HG03039 (cell line): Measurements from ENCODE around the gene DNAJB5.

Experiments used
- ATAC-seq: cut with Tn5 transposase; IDR thresholded peaks from one replicate; pipeline ENCODE4 v1.9.1; 2021; ENCODE audit warnings: mild to moderate bottlenecking, moderate library complexity; ENCODE audit not compliant: unreplicated experiment

The DNAJB5 gene

GRCh38 chr9:34983209-34983608, 6.3 kb upstream of the DNAJB5 start:
- ATAC-seq: no peak

DNA sequence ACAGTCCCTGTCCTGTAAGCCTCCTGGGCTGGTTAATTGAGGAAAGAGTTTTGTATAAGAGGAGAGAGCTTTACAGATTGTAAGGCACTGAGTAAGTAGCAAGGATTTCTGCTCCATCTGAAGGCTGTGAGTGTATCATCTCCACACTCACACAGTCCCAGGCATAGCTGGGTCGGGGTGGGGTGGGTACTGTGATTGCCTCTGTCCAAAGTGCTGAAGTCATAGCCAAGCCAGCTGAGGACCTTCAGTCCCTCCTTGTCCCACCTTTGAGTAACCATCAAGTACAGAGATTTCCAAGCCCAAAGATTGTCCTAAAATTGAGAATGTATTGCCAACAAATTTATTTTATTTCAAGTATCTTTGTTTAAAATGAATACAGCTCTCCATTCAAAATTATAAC, 5.5 kb upstream of the DNAJB5 start:
- ATAC-seq: no peak

GRCh38 chr9:34985311-34985899, 4.1 kb upstream of the DNAJB5 start:
- ATAC-seq: no peak

- no peak for ATAC-seq
Measured at GRCh38 chr9:34986540-34987047, 3.0 kb upstream of the DNAJB5 start.

- ATAC-seq: no peak
Measured at GRCh38 chr9:34987160-34987901, 2.2 kb upstream of the DNAJB5 start.

DNA sequence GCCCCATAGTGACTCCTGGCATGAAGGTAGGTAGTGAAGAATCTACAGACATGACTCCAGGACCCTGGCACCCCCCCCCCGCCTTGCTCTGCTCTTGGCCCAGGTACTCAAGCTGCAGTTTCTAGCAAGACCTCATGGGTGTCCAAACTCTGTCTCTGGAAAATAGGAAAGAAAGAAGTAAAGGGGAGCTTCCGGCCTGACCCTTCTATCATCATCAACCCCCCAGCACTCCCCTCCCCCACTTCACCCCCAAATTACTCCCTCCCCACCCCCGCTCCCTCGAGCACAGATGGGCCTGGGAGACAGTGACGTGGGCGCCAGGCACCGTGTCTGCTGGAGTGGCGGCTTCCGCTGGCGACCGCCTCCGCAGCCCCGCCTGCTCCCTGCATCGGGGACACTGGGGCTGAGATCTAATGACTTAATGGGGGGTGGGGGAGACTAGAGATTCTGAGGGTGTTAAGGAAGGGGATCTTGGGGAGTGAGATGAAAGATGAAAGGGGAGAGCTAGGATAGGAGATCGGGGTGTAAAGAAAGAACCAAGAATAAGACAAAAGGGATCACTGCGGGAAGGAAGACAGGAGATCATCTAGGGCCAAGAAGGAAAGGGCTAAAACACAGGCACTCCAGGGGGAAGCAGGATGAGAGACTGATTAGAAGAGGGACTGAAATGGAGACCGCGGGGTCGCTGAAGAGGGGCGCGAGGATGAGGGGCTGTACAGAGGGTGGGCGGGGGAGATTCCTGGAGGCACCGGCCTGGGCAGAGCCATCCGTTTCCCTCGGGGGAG, 1.1 kb upstream of the DNAJB5 start:
- no peak for ATAC-seq

GRCh38 chr9:34989946-34990635, 546 bp downstream of the DNAJB5 start:
- ATAC-seq: no peak

DNA sequence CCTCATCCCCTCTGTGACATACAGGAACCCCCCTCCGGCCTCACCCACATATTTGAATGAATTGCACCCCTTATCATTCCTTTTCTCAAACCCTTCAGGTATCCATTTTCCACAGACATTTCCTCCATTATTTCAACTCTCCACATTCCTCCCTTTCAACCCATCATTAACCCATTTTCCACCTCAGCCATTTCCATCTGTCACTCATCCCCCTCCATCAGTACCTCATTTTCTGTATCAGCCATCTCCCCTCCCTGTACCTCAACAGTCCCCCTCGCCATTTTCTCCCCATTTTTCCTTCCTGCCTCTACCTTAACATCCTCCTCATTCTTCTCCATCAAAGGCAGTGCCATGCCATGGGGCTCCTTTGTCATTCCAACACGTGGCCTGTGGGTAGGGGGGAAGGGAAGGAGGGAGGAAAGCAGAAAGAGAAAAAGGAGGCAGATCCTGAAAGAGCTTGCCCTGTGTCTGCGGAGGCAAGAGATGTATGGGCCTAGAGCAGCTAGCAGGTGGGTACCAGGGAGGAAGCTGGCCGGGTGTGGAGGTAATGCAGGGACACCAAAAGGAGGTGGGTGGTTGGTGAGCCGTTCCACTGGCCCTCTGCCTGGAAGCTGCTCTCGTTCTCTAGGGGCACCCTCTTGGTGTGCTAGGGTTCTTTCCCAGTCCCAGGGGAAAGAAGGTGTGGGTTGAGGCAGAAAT, 1.5 kb downstream of the DNAJB5 start:
- no peak for ATAC-seq

- ATAC-seq: no peak
Measured at GRCh38 chr9:34991607-34992375, 2.2 kb downstream of the DNAJB5 start.

DNA sequence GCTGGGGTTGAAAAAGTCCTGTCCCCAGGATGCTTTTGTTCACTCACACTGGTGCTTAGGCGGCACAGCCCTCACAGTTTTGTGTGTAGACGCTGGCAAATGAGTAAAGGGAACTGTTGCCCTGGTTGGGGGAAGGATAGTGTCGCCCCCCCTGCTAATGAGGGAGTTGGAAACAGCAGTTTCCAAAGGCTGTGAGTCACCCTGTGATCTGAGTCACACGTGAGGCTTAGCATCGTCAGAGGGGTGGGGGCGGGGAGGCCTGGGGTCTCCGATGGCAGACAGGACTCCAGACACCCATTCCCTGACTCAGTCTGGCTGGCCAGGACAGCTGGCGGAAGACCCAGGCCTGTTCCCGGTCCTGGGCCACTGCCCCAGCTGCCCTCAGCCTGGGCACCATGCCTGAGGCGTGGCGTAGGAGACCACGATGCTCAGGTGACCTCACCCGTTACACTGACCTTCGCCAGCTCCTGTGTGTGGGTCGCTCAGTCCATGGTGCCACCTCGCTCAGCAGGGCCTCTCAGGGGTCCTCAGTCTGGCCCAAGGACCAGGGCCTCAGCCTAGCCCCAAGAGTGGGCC, 2.9 kb downstream of the DNAJB5 start:
- ATAC-seq: no peak

- ATAC-seq: no peak
Measured at GRCh38 chr9:34993502-34994259, 4.1 kb downstream of the DNAJB5 start.

GRCh38 chr9:34994260-34994899, 4.8 kb downstream of the DNAJB5 start:
- no peak for ATAC-seq

GRCh38 chr9:34994900-34995669, 5.5 kb downstream of the DNAJB5 start:
- ATAC-seq: no peak

GRCh38 chr9:34995670-34996060, 6.1 kb downstream of the DNAJB5 start:
- no peak for ATAC-seq

- ATAC-seq: no peak
Measured at GRCh38 chr9:34996181-34996904, 6.8 kb downstream of the DNAJB5 start.

GRCh38 chr9:34996905-34997279, 7.3 kb downstream of the DNAJB5 start:
- no peak for ATAC-seq

- ATAC-seq: no peak
Measured at GRCh38 chr9:34997379-34997781, 7.8 kb downstream of the DNAJB5 start.
